CD4-positive, alpha-beta T cell (primary cell): Measurements from ENCODE around the gene CDC42BPG. TPM values are rescaled to one million over a fixed set of nuclear protein-coding genes. Genes with fewer than 3 reads are reported as not detected.

Source experiments
- ATAC-seq: fragments of 200-7000 bp; cut with Tn5 transposase; one replicate; pipeline ENCODE4 v1.10.0; 2022; ENCODE audit warnings: mild to moderate bottlenecking; ENCODE audit not compliant: poor library complexity
- CTCF ChIA-PET: fragments of 350-600 bp; sonication (Branson Sonifier 250); formaldehyde crosslinking; loops from one replicate; lab custom pipeline; 2021; ENCODE audit warnings: antibody characterized with exemption, inconsistent platforms; lab: Charles Lee
- POLR2A ChIA-PET: fragments of 350-600 bp; sonication (Branson Sonifier 250); formaldehyde crosslinking; loops from one replicate; lab custom pipeline; 2021; ENCODE audit warnings: antibody characterized with exemption, inconsistent platforms; lab: Charles Lee
- DNase-seq, 14 experiments: peaks; one replicate each; pipeline ENCODE4 v3.0.0-alpha.2; 2013 to 2020; ENCODE audit warnings: mixed read lengths in 2 of 14
- H3K27ac ChIP-seq, 2 donors: one replicate each; pipeline versions ENCODE4 v1.5.1 to v1.7.0; 2013; ENCODE audit warnings: low read length in 2 of 2, low read depth in 1 of 2, mild to moderate bottlenecking in 1 of 2
- H3K27me3 ChIP-seq, 2 experiments: 1 replicate in 1 of 2; 2 replicates in 1 of 2; pipeline versions ENCODE4 v1.6.1 to v1.7.0; 2013; ENCODE audit warnings: low read length in 2 of 2, control low read depth in 1 of 2, mild to moderate bottlenecking in 1 of 2, moderate library complexity in 1 of 2; ENCODE audit not compliant: insufficient read depth in 2 of 2, control insufficient read depth in 1 of 2
- H3K36me3 ChIP-seq: one replicate; pipeline ENCODE4 v1.6.1; 2013; ENCODE audit warnings: low read length, control low read depth; ENCODE audit not compliant: insufficient read depth
- H3K4me1 ChIP-seq: one replicate; pipeline ENCODE4 v1.6.1; 2013; ENCODE audit warnings: low read length, control low read depth; ENCODE audit not compliant: insufficient read depth
- H3K4me3 ChIP-seq: one replicate; pipeline ENCODE4 v1.5.1; 2013; ENCODE audit warnings: mild to moderate bottlenecking, low read length, moderate library complexity
- H3K9me3 ChIP-seq, 2 experiments: 1 replicate in 1 of 2; 2 replicates in 1 of 2; pipeline versions ENCODE4 v1.6.1 to v1.7.0; 2013; ENCODE audit warnings: low read length in 2 of 2, mild to moderate bottlenecking in 2 of 2, control low read depth in 1 of 2, moderate library complexity in 1 of 2; ENCODE audit not compliant: control insufficient read depth in 1 of 2, insufficient read depth in 1 of 2
- H3K27ac Mint-ChIP-seq: one replicate; pipeline ENCODE4 v1.8.0; 2020; ENCODE audit warnings: mixed read lengths
- H3K27me3 Mint-ChIP-seq: one replicate; pipeline ENCODE4 v1.8.0; 2021; ENCODE audit warnings: mixed read lengths
- H3K36me3 Mint-ChIP-seq: one replicate; pipeline ENCODE4 v1.8.0; 2021; ENCODE audit warnings: low read depth, mixed read lengths
- H3K4me1 Mint-ChIP-seq: one replicate; pipeline ENCODE4 v1.8.0; 2021; ENCODE audit warnings: low read depth, mixed read lengths
- H3K4me3 Mint-ChIP-seq: one replicate; pipeline ENCODE4 v1.8.0; 2020; ENCODE audit warnings: mild to moderate bottlenecking, mixed read lengths
- H3K9me3 Mint-ChIP-seq: one replicate; pipeline ENCODE4 v1.8.0; 2020; ENCODE audit warnings: mixed read lengths
- CTCF ChIP-seq: fragments of 200-600 bp; IDR thresholded peaks from one replicate; pipeline ENCODE4 v1.8.0; 2022; ENCODE audit warnings: antibody characterized with exemption, mild to moderate bottlenecking
- intact Hi-C, 2 experiments: fragments of 100-400 bp; cut with DNase I in 1 of 2; cut with micrococcal nuclease in 1 of 2; formaldehyde crosslinking; loops; one replicate each; pipeline versions ENCODE4 v1.15.1 to v1.9.0; 2023 to 2025; cut with DNase I, micrococcal nuclease
- total RNA-seq, 174 experiments: library from RNA in 2 of 174; stranded (reverse) in 2 of 174; gene quantifications; one replicate each; pipeline ENCODE4 v1.2.3 and lab custom pipeline; 2021 to 2026

CDC42BPG gene
- total RNA-seq, 2 experiments from 2014 or later = 6.9 to 9.7 TPM

DNA sequence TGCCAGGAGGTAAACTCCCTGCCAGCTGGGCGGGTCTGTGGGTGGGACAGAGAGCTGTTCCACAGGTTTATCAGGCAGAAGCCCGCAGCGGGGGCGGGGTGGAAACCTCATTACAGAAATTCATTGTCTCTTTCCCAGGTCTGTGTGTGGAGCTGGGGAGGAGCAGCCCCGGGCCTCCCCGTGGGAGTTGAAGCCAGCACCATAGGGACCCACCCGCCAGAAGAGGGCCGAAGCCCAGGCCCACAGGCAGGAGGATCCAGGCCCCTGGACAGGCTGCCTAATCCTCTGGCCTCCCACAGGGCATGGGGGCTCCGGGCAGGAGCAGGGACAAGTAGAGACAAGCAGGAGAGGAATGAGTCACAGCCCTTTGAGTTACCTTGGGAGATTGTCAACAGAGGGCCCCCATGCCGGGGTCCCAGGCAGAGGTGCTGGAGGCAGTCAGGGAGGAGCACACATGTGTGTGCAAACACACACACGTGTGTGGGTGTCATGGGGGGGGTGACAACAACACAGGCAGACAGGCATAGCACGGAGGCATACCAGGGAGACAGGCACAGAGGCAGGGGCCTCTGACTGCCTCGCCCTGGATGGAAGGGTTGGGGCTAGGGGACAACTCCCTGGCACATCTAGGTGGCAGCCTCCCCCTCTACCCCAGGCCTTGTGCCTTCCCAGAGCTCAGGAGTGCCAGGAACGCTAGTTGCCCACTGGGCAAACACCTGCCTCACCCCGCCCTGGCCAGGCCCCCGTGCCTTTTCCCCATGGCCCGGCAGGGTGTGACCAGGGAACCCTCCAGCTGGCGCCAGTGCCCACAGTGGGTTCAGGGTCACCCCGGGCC, 1.4 kb downstream of the CDC42BPG start:
- DNase-seq (no peak), ATAC-seq (no peak)
- peak overlapping the region; percentile 76 for H3K4me3 Mint-ChIP-seq
- H3K27ac ChIP-seq = no peak overlapping the region
- H3K36me3 Mint-ChIP-seq = peaks cover 5% of the 10 kb centered on the region
- CTCF ChIA-PET = interaction anchor here (1.2 kb wide), 3 partner anchors 18 to 55 kb away, joined by 3 to 5 read pairs (median 3); no protein-coding TSS in a partner anchor
- intact Hi-C loops = loop anchor here in 1 of 2 experiments (5.0 to 10.0 kb wide), 3 partner anchors 36 to 242 kb away; partner anchors contain the start of genes CDCA5 and ZFPL1
- H3K27me3 ChIP-seq = no peaks in the 10 kb centered on the region
- H3K4me1 Mint-ChIP-seq = peaks cover 27% of the 10 kb centered on the region
- H3K36me3 ChIP-seq = peaks cover 3% of the 10 kb centered on the region
- no peak overlapping the region for H3K4me3 ChIP-seq
- POLR2A ChIA-PET = interaction anchor here (1.0 to 2.2 kb wide), 4 partner anchors 40 to 99 kb away, joined by 3 to 19 read pairs (median 12); partner anchors contain the start of genes MAP4K2, RASGRP2 and SF1
- TF ChIP-seq CTCF = no peak
- no peaks in the 10 kb centered on the region for H3K9me3 Mint-ChIP-seq
- H3K4me1 ChIP-seq = peaks cover 36% of the 10 kb centered on the region
- peak overlapping the region; percentile 50 for H3K27ac Mint-ChIP-seq
- no peaks in the 10 kb centered on the region for H3K27me3 Mint-ChIP-seq
- H3K9me3 ChIP-seq = no peaks in the 10 kb centered on the region

GRCh38 chr11:64842366-64842759, 2.1 kb downstream of the CDC42BPG start:
- Mint-ChIP-seq H3K27me3 (no peaks in the 10 kb centered on the region), H3K36me3 (peaks cover 5% of the 10 kb centered on the region), H3K27ac (no peak overlapping the region), H3K9me3 (no peaks in the 10 kb centered on the region), H3K4me1 (peaks cover 24% of the 10 kb centered on the region), H3K4me3 (peak overlapping the region; percentile 15)
- CTCF ChIA-PET = no interaction called here
- Histone ChIP-seq H3K36me3 (peaks cover 5% of the 10 kb centered on the region), H3K9me3 (no peaks in the 10 kb centered on the region), H3K4me1 (peaks cover 29% of the 10 kb centered on the region), H3K27ac (no peak overlapping the region), H3K27me3 (no peaks in the 10 kb centered on the region), H3K4me3 (no peak overlapping the region)
- no peak for TF ChIP-seq CTCF
- POLR2A ChIA-PET = no interaction called here
- DNase-seq (no peak), ATAC-seq (no peak)
- intact Hi-C loops = loop anchor here in 1 of 2 experiments (5.0 to 10.0 kb wide), 3 partner anchors 35 to 242 kb away; partner anchors contain the start of genes CDCA5 and ZFPL1

DNA sequence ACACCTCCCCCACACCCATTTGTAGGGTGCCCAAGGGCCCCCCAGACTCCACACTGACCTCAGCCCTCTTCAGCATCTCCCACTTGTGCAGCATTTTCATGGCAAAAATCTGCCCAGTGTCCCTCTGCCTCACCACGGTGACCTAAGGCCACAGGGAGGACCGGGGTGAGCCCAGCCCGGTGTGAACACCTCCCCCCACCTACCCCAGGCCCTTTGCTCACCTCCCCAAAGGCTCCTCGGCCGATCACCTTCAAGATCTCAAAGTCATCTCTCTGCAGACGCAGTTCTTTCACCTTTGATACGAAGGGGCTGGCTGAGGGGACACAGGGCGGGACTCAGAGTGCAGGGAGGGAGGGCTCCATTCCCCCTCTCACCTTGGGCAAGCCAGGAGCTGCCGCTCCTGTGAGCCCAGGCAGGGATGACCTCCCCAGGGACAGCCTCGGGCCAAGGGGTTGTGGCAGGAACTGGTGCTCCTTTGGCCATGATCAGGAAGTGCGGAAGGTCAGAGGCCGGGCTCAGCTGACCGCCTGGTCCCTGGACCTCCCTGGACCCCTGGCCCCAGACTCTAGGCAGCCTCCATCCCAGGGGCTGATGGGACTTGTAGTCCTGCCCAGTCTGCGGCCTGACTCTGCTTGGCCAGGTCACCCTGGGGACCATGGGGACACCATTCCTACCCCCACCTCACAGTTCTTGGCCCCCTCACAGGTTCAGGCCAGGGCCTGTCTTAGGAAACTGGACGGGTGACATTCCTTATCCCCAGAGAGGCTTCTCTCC, 2.7 kb downstream of the CDC42BPG start:
- intact Hi-C loops = loop anchor here in 1 of 2 experiments (5.0 to 10.0 kb wide), 3 partner anchors 34 to 243 kb away; partner anchors contain the start of genes CDCA5 and ZFPL1
- Histone ChIP-seq H3K4me3 (no peak overlapping the region), H3K27me3 (no peaks in the 10 kb centered on the region), H3K9me3 (no peaks in the 10 kb centered on the region), H3K36me3 (peaks cover 5% of the 10 kb centered on the region), H3K27ac (no peak overlapping the region), H3K4me1 (peaks cover 26% of the 10 kb centered on the region)
- Mint-ChIP-seq H3K4me3 (no peak overlapping the region), H3K9me3 (no peaks in the 10 kb centered on the region), H3K27ac (no peak overlapping the region), H3K36me3 (peaks cover 5% of the 10 kb centered on the region), H3K4me1 (peaks cover 18% of the 10 kb centered on the region), H3K27me3 (no peaks in the 10 kb centered on the region)
- DNase-seq (no peak), ATAC-seq (no peak)
- no peak for TF ChIP-seq CTCF
- CTCF ChIA-PET = no interaction called here
- POLR2A ChIA-PET = no interaction called here
